MM.1S (cell line): ENCODE measurements around the gene RIMBP3B.
"Not testable (repeated sequence)": the region's sequence is repeated elsewhere in the genome, so short reads cannot be mapped to it uniquely, and the experiment has no call there.

Experiments used
- EZH2phosphoT487 ChIP-seq: fragments of 300-600 bp; sonication (generic); IDR thresholded peaks from 2 replicates; pipeline ENCODE4 v1.6.1; 2018; ENCODE audit warnings: antibody characterized with exemption, low read length
- TF ChIP-seq, protein P1 (sequence below): fragments of 300-600 bp; sonication (generic); IDR thresholded peaks from 2 replicates; pipeline ENCODE4 v1.5.1; 2016; ENCODE audit warnings: antibody characterized with exemption, low read length, mixed read lengths

DNA sequence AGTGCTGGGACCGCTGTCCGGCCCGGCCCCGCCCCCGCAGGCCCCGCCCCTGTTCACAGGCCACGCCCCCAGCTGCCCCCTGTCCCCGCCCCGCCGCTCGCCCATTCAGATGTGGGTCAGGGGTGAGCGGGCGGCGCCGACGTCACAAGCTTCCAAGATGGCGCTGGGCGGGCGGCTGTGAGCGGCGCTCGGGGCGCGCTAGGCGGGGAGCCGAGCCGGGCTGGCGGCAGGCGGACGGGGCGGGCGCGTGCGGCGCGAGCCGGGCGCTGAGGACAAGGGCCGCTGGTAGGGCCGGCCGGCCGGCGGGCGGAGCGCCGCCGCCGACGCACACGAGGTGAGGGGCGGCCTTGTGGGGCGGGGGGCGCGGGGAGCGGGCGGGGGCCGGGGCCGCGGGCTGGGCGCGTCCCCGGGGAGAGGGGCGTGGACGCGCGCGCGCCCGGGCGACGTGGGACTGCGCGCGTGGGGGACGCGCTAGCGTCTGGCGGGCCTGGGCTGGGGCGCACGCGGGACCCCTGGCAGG is 33.7 kb downstream of the RIMBP3B start, which contains the start of gene HIC2:
- TF ChIP-seq, protein P1, sequence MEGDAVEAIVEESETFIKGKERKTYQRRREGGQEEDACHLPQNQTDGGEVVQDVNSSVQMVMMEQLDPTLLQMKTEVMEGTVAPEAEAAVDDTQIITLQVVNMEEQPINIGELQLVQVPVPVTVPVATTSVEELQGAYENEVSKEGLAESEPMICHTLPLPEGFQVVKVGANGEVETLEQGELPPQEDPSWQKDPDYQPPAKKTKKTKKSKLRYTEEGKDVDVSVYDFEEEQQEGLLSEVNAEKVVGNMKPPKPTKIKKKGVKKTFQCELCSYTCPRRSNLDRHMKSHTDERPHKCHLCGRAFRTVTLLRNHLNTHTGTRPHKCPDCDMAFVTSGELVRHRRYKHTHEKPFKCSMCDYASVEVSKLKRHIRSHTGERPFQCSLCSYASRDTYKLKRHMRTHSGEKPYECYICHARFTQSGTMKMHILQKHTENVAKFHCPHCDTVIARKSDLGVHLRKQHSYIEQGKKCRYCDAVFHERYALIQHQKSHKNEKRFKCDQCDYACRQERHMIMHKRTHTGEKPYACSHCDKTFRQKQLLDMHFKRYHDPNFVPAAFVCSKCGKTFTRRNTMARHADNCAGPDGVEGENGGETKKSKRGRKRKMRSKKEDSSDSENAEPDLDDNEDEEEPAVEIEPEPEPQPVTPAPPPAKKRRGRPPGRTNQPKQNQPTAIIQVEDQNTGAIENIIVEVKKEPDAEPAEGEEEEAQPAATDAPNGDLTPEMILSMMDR, result not testable (repeated sequence)
- TF ChIP-seq EZH2phosphoT487, result not testable (repeated sequence)
